Right lobe of liver (tissue), 6 donors: ENCODE data around the gene CASP10. TPM values are rescaled to one million over a fixed set of nuclear protein-coding genes. Genes with fewer than 3 reads are reported as not detected.

ENCODE experiments used
- ATAC-seq, 4 donors: fragments of 200-7000 bp; cut with Tn5 transposase; one replicate each; pipeline ENCODE4 v1.9.1; 2020; ENCODE audit warnings: mild to moderate bottlenecking in 4 of 4, moderate library complexity in 4 of 4
- DNase-seq, 3 donors: peaks; one replicate each; pipeline ENCODE4 v3.0.0-alpha.2; 2020
- H3K27ac ChIP-seq, 3 donors: fragments of 200-600 bp; one replicate each; pipeline ENCODE4 v1.8.0; 2022
- H3K27me3 ChIP-seq, 2 donors: fragments of 200-600 bp; one replicate each; pipeline ENCODE4 v1.8.0; 2022
- H3K36me3 ChIP-seq, 4 donors: fragments of 200-600 bp; sonication (generic) in 1 of 4; one replicate each; pipeline versions ENCODE4 v1.5.1 to v1.8.0; 2017 to 2022; ENCODE audit warnings: control low read depth in 1 of 4
- H3K4me1 ChIP-seq, 4 donors: fragments of 200-600 bp; sonication (generic) in 1 of 4; one replicate each; pipeline versions ENCODE4 v1.5.1 to v1.8.0; 2017 to 2022; ENCODE audit warnings: control low read depth in 1 of 4
- H3K4me3 ChIP-seq, 3 donors: fragments of 200-600 bp; one replicate each; pipeline ENCODE4 v1.8.0; 2022
- H3K9me3 ChIP-seq, 4 donors: fragments of 200-600 bp; sonication (generic) in 1 of 4; one replicate each; pipeline versions ENCODE4 v1.5.1 to v1.8.0; 2017 to 2022; ENCODE audit warnings: control low read depth in 1 of 4
- POLR2A ChIP-seq: fragments of 450-650 bp; IDR thresholded peaks from one replicate; pipeline ENCODE4 v1.6.1; 2017; ENCODE audit warnings: antibody characterized with exemption, mild to moderate bottlenecking
- WGBS: methylation state at CpG from one replicate; pipeline ENCODE4 v1.1.6; 2018; ENCODE audit warnings: low coverage, low lambda C conversion rate; ENCODE audit not compliant: insufficient coverage; ENCODE audit errors: missing lambda C conversion rate; 5-methylcytosine and 5-hydroxymethylcytosine counted together
- intact Hi-C, 2 donors: fragments of 100-400 bp; cut with DNase I; formaldehyde crosslinking; loops; one replicate each; pipeline versions ENCODE4 v1.11.2 to v1.14.1; 2022
- total RNA-seq, 6 experiments: library from RNA; depleted of rRNA in 2 of 6; stranded (reverse); fragments of >200 nt in 2 of 6; fragmentation: NEBNext Ultra II Directional in 3 of 6; extraction: Animal tissue kit (Norgen Biotek cat#: 25700) in 3 of 6; gene quantifications; one replicate each; pipeline versions ENCODE4 v1.1.0 to v1.2.4, GENCODE V29; 2016 to 2023
- TF ChIP-seq, protein P1 (sequence below), 4 donors: fragments of 200-600 bp in 3 of 4; fragments of 450-650 bp in 1 of 4; IDR thresholded peaks; one replicate each; pipeline versions ENCODE4 v1.5.1 to v1.8.0; 2016 to 2022; ENCODE audit warnings: antibody characterized with exemption in 4 of 4, mild to moderate bottlenecking in 2 of 4
- donor health status: DM: no; HTN: yes; CAD: no.
- donor health status: DM: no; HTN: no; CAD: no.
- donor health status: DM: no; HTN: no; CAD: no.
- donor health status: DM: no; HTN: yes; CAD: no.
- donor health status: DM: no; HTN: yes; CAD: no.

CASP10 gene
- total RNA-seq, 6 experiments from 2014 or later, result 4.2 to 9.4 (median 8.4) TPM

DNA sequence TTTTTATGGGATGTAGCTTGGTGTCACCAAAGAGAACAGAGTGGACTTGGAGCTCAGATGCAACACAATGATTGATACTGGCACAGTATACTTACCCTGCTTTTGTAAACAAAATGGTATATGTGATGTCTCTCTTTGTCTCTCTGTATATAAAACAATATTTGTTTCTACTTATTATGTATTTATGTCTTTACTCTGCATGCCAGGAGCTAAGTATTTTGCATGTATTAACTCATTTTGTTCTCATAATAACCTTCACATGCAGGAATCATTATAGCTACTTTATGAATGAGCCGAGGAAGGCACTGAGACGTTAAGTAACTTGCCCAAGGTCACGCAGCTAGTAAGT is 49.5 kb downstream of the CASP10 start:
- Histone ChIP-seq H3K27ac (peak overlapping the region in 2 of 3 donors; percentile 9 to 63), H3K36me3 (no peaks in the 10 kb centered on the region), H3K4me3 (no peak overlapping the region), H3K4me1 (peaks cover 0 to 39% (median 5%) of the 10 kb centered on the region in 4 donors), H3K9me3 (no peaks in the 10 kb centered on the region), H3K27me3 (no peaks in the 10 kb centered on the region)
- TF ChIP-seq, protein P1, sequence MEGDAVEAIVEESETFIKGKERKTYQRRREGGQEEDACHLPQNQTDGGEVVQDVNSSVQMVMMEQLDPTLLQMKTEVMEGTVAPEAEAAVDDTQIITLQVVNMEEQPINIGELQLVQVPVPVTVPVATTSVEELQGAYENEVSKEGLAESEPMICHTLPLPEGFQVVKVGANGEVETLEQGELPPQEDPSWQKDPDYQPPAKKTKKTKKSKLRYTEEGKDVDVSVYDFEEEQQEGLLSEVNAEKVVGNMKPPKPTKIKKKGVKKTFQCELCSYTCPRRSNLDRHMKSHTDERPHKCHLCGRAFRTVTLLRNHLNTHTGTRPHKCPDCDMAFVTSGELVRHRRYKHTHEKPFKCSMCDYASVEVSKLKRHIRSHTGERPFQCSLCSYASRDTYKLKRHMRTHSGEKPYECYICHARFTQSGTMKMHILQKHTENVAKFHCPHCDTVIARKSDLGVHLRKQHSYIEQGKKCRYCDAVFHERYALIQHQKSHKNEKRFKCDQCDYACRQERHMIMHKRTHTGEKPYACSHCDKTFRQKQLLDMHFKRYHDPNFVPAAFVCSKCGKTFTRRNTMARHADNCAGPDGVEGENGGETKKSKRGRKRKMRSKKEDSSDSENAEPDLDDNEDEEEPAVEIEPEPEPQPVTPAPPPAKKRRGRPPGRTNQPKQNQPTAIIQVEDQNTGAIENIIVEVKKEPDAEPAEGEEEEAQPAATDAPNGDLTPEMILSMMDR (IDR thresholded peaks at IDR 0.05), result no peak
- TF ChIP-seq POLR2A, result no peak
- no peak for DNase-seq
- intact Hi-C loops, result loop anchor here in 1 of 2 donors (5.0 kb wide), 1 partner anchor 45 kb away; no protein-coding TSS in a partner anchor
- ATAC-seq, result no peak
- 7% methylated on average over 3 of the region's 3 CpGs for WGBS

DNA sequence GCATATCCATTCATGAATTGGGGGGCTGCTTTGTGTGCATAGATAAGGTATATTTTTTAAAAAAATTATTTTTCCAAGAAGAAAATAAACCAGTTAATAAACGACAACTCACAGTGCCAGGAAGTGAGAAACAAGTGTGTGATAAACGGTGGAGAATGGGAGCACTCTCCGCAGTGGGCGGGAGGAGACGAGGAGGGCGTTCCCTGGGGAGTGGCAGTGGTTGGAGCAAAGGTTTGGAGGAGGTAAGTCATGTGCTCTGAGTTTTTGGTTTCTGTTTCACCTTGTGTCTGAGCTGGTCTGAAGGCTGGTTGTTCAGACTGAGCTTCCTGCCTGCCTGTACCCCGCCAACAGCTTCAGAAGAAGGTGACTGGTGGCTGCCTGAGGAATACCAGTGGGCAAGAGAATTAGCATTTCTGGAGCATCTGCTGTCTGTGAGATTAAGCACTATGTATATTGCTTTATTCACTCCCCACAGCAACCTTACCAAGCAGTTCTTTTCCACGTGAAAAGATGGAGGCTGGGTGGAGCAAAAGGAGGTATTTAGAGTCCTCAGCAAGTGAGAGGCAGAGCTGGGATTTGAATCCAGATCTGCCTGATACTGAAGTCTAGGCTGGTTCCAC is 50.4 kb downstream of the CASP10 start:
- no peaks in the 10 kb centered on the region for H3K27me3 ChIP-seq
- 0% methylated on average over 8 of the region's 8 CpGs for WGBS
- peak; percentile 89 to 92 (median 92) for DNase-seq
- intact Hi-C loops, result loop anchor here in 1 of 2 donors (5.0 kb wide), 1 partner anchor 46 kb away; no protein-coding TSS in a partner anchor
- no peaks in the 10 kb centered on the region for H3K9me3 ChIP-seq
- H3K36me3 ChIP-seq, result no peaks in the 10 kb centered on the region
- peaks cover 0 to 39% (median 5%) of the 10 kb centered on the region in 4 donors for H3K4me1 ChIP-seq
- peak overlapping the region; percentile 62 to 71 (median 63) for H3K27ac ChIP-seq
- ATAC-seq, result peak; percentile 91 to 98 (median 94)
- TF ChIP-seq POLR2A, result peak; percentile 68
- TF ChIP-seq, protein P1 (IDR thresholded peaks at IDR 0.05), result no peak
- peak overlapping the region; percentile 52 to 62 (median 58) for H3K4me3 ChIP-seq

DNA sequence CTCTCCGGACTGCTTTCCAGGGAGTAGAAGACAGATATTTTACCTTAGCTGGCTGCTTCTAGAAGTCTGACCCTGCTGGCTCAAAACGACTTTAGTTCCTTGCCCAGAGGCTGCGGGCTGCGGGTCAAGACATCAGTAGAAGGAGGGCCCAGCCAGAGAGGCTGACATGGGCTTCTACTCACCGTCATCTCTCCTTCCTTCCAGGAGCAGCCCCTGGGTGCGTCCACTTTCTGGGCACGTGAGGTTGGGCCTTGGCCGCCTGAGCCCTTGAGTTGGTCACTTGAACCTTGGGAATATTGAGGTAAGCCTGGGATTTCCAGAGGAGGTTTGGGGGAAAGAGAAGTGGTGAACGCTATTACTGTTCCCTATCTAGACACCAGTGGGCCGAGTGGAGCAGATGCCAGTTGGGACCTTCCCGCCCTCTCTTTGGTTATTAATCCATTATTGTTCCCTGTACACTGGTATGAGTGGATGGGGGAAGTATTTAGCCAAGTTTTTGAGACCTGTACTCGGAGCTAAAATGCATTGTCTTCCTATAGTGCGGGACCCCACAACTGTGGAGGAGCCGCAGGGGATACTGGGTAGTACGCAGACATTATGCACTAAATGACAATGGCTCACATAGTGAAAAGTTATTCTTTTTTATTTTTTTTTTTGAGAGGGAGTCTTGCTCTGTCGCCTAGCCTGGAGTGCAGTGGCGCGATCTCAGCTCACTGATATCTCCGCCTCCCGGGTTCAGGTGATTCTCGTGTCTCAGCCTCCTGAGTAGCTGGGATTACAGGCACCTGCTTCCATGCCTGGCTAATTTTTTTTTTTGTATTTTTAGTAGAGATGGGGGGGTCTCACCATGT is 51.1 kb downstream of the CASP10 start:
- peaks cover 0 to 39% (median 5%) of the 10 kb centered on the region in 4 donors for H3K4me1 ChIP-seq
- ATAC-seq (peak in 2 of 4 donors; percentile 1), DNase-seq (no peak)
- H3K9me3 ChIP-seq, result no peaks in the 10 kb centered on the region
- no peaks in the 10 kb centered on the region for H3K36me3 ChIP-seq
- intact Hi-C loops, result loop anchor here in 1 of 2 donors (5.0 kb wide), 1 partner anchor 47 kb away; no protein-coding TSS in a partner anchor
- TF ChIP-seq, protein P1 (IDR thresholded peaks at IDR 0.05), result no peak
- no peak for TF ChIP-seq POLR2A
- 62% methylated on average over 13 of the region's 21 CpGs for WGBS
- peak overlapping the region; percentile 62 to 71 (median 63) for H3K27ac ChIP-seq
- no peaks in the 10 kb centered on the region for H3K27me3 ChIP-seq
- H3K4me3 ChIP-seq, result peak overlapping the region; percentile 52 to 62 (median 58)

DNA sequence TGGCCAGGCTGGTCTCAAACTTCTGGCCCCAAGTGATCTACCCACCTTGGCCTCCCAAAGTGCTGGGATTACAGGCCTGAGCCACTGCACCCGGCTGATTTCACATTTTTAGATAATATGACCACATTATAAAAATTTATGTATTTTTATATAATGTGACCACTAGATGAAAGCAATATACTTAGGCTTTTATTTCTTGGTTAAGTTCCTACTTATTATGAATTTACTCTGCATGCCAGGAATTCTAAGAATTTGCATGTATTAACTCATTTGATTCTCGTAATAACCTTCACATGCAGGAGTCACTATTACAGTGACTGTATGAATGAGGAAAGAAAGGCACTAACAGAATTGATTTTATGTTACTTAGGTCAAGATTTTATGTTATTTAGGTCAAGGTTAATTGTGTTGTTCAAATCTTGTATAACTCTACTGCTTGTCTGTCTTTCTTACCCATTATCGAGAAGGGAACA is 51.8 kb downstream of the CASP10 start:
- H3K9me3 ChIP-seq, result no peaks in the 10 kb centered on the region
- H3K36me3 ChIP-seq, result peaks cover 0 to 3% (median 0%) of the 10 kb centered on the region in 4 donors
- no peak for TF ChIP-seq POLR2A
- TF ChIP-seq, protein P1 (IDR thresholded peaks at IDR 0.05), result no peak
- no peaks in the 10 kb centered on the region for H3K27me3 ChIP-seq
- no peak overlapping the region for H3K27ac ChIP-seq
- H3K4me3 ChIP-seq, result peak overlapping the region in 1 of 3 donors; percentile 10
- DNase-seq (no peak), ATAC-seq (no peak)
- intact Hi-C loops, result loop anchor here in 1 of 2 donors (5.0 kb wide), 2 partner anchors 47 to 128 kb away; no protein-coding TSS in a partner anchor
- peaks cover 0 to 39% (median 5%) of the 10 kb centered on the region in 4 donors for H3K4me1 ChIP-seq
- WGBS, result 36% methylated on average over 3 of the region's 3 CpGs
